NCI-H460 (cell line): ENCODE results near the gene CD44. TPM values are rescaled to one million over a fixed set of nuclear protein-coding genes. Genes with fewer than 3 reads are reported as not detected.
"Not testable (repeated sequence)": the region's sequence is repeated elsewhere in the genome, so short reads cannot be mapped to it uniquely, and the experiment has no call there.

Experiments used
- DNase-seq: peaks from one replicate; pipeline ENCODE4 v3.0.0-alpha.2; 2016; ENCODE audit warnings: low read depth; ENCODE audit errors: extremely low read depth
- polyA plus RNA-seq: library from polyadenylated mRNA; depleted of rRNA; stranded (reverse); fragments of >200 nt; gene quantifications from 2 replicates; pipeline ENCODE4 v1.2.3, GENCODE V29; 2014; cell fraction: nucleus; rRNA removed
- total RNA-seq: library from RNA; depleted of rRNA; stranded (reverse); fragments of >200 nt; shearing (Covaris generic); gene quantifications from 2 replicates; pipeline ENCODE4 v1.2.3, GENCODE V29; 2014; rRNA removed

CD44 gene
- total RNA-seq, result 33.3 and 37.7 TPM in 2 replicates
- 39.4 and 40.1 TPM in 2 replicates for polyA plus RNA-seq

DNA sequence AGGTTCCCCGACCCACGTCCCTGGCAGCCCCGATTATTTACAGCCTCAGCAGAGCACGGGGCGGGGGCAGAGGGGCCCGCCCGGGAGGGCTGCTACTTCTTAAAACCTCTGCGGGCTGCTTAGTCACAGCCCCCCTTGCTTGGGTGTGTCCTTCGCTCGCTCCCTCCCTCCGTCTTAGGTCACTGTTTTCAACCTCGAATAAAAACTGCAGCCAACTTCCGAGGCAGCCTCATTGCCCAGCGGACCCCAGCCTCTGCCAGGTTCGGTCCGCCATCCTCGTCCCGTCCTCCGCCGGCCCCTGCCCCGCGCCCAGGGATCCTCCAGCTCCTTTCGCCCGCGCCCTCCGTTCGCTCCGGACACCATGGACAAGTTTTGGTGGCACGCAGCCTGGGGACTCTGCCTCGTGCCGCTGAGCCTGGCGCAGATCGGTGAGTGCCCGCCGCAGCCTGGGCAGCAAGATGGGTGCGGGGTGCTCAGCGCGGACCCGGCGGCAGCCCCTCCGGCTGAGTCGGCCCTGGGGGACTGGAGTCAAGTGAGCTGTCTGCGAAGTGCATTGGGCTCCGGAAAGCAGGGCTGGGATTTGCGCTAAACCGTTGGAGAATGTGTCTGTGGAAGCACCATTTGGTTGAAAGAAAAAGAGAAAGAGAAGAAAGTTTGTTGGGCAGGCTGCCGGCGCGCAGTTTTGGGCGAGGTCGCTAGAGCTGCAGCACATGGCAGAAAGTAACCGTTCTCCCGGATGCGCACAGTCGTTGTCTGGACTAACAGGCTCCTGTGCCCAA lies at the start of gene CD44:
CD44 (plus strand) TSS at position 229 of the 779 bp plus-strand sequence; CDS start at position 362, 133 bp downstream.
- peak; percentile 30 for DNase-seq

DNA sequence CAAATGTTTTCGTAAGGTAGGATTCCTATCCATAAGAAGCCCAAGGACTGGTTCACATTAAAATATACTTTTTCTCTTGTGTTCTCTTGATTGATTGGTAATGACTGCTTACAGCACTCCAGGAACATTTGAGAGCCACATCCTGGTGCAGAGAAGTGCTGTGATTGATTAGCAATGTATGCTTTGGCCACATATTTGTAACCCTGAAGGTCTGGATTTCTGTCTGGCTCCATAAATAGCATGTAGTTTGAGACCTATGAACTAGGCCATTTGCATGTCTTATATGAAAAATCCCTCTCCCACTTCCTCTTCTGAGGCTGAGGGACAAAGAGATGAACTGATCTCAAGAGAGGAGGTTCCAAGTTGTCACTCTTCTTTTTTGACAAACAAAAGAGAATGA lies 49.3 kb upstream of the CD44 start:
- no peak for DNase-seq

DNA sequence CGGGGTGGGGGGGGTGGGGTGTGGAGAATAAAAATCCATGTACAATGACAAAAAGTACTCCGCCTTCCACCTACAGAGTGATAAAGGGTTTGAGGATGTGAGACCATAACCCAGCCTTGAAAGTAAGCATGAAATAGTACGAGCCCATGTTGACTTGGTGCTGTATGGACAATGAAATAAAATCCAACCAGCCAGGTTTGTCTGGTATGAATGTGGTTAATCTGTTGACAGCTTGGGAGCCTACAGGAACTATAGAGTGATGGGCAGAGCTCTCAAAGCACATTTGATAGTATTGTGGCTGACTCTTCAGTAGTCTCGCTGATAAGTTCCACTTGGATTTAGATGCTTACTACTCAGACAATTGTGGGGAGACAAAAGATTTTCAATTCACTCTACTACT lies 48.8 kb upstream of the CD44 start:
- DNase-seq, result no peak

DNA sequence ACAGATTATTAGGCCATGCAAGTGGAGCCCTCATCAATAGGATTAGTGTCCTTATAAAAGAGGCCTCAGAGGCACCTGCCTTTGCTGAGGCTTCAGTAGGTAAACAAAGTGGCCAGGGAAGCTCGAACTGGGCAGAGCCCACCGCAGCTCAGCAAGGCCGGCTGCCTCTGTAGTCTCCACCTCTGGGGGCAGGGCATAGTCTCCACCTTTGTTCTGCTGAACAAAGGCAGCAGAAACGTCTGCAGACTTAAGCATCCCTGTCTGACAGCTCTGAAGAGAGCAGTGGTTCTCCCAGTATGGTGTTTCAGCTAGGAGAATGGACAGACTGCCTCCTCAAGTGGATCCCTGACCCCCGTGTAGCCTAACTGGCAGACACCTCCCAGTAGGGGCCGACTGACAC lies 48.0 kb upstream of the CD44 start:
- not testable (repeated sequence) for DNase-seq

DNA sequence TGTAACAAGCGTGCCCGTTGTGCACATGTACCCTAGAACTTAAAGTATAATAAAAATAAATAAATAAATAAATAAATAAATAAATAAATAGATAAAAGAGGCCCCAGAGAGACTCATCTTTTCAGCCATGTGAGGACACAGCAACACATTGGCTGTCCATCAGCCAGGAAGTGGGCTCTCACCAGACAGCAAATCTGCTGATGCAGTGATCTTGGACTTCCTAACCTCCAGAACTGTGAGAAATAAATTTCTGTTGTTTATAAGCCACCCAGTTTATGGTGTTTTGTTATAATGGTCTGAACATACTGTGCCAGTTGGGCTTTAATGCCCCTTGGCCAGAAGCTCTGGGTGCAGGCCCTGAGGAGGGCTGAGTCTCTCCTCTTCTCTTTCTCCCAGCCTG lies 42.2 kb upstream of the CD44 start:
- no peak for DNase-seq

DNA sequence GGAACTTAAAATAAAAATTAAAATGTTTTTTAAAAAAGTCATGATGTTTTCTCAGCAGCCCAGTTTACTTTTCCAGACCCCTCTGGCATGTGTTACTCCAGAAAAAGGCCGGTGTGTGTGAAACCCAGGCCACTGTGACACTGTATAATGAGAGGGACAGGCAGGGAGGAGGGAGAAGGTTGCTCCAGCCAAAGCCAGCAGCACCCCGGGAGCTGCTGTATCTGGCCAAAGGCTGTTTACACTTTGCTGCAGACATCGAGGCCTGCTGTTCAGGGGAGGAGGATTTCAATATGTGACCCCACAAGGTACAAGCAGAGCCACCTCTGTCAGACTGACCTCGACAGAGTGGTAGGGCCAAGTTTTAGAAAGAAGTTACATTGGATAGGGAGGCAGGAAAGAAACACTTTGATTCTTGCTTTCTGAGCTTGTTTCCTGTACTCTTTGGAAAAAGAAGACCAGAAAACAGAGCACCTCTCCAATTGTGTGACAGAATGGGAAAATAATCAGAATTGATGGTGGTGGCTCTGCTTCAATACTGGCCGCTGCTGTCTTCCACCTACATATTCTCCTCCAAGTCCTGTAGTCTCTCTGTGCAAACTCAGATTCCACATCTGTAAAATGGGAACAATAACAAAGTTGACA lies 41.0 kb upstream of the CD44 start:
- no peak for DNase-seq

DNA sequence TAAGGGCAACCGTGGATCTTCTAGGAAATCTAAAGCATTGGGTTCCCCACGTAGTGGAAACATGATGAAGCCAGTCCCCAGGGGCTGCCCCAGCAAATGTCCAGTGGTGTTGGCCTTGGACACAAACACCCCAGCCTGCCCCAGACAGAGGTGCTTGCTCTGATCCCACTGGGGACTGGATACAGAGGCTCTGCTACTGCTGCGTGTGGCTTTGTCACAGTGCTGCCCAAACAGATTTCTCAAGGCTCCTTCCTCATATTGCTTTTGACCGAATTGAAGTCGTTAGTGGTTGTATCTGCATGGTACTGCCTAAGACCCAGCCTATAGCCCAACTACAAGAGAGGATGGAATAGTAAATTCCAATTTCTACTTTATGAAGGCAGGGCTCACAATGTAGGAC lies 40.1 kb upstream of the CD44 start:
- DNase-seq, result no peak

DNA sequence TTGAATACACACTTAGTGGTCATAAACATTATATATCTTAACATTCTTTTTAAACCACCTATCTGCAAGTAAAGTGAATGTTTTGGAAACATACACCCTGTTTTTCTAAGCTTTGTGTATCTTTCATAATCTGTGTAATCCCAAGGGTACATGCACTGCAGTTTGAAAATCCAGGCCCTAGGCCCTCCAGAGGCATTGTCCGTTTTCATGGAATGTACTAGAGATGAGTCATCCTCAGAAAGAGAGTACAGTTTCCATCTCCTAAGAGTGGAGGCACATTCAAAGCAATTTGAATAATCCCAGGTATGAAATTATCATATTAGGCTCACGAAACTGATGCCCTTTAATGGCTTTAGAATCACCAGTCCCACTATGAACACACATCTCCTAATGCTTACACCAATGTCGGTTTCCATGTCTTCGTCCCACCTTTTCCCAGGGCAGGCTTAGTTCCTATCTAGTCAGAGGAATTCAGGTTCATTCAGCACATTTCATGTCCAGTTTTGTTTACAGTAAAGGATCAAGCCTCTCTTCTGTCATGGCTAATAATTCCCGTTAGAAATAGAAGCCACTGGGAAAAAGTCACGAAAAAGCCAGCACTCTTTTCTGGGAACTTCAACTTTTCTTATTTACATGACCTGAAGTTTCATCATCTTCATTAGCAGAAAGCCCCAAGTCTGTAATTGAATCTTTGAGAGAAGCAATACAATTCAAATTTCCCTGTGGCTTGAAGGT lies 39.5 kb upstream of the CD44 start:
- DNase-seq, result no peak

DNA sequence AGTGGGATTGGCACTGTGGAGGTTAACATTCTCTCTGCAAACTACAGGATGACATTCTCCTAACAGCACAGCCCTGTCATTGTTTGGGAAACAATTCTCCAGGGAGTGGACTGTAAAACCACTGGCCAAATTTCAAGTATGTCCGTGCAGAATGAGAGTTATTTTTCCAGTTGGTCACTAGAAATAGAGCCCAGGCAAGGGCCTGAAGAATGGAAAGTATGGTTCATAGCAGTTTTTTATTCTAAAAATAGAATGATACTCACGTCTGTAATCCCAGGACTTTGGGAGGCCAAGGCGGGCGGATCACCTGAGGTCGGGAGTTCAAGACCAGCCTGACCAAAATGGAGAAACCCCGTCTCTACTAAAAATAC lies 39.0 kb upstream of the CD44 start:
- DNase-seq, result no peak

DNA sequence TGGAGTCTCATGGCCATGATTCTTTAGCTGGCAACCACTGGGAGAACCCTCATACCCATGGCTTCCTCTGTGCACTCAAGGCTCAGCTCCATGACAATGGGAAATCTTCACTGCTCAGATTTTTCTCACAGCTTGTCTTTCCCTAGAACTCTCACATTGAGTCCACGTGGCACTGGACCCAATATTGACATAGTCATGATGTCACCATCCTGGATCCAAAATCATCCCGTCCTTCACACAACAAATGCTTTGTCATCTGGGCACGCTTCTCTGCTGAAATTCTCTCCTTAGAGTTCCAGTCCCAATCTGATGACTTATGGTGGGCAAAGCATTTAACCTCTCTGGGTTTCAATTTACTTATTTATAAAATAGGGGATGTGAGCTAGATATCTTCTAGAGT lies 37.7 kb upstream of the CD44 start:
- DNase-seq, result no peak

DNA sequence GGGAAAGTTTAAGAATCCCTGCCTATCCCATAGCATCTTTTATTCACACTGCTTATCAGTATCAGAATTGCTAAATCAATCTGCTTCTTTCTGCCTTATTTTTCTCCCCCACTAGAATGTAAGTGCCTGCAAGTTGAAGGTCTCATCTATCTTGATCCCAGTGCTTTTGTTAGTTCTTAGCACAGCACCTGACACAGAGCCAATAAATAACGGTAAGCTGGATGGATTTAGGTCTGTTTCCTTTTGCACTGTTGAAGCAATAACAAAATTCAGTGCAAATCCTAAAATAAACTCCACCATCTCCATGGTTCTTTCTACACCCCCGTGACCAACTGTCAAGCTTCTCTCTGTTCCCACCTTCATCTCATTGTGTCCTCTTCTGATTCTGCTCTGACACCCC lies 36.7 kb upstream of the CD44 start:
- DNase-seq, result no peak

DNA sequence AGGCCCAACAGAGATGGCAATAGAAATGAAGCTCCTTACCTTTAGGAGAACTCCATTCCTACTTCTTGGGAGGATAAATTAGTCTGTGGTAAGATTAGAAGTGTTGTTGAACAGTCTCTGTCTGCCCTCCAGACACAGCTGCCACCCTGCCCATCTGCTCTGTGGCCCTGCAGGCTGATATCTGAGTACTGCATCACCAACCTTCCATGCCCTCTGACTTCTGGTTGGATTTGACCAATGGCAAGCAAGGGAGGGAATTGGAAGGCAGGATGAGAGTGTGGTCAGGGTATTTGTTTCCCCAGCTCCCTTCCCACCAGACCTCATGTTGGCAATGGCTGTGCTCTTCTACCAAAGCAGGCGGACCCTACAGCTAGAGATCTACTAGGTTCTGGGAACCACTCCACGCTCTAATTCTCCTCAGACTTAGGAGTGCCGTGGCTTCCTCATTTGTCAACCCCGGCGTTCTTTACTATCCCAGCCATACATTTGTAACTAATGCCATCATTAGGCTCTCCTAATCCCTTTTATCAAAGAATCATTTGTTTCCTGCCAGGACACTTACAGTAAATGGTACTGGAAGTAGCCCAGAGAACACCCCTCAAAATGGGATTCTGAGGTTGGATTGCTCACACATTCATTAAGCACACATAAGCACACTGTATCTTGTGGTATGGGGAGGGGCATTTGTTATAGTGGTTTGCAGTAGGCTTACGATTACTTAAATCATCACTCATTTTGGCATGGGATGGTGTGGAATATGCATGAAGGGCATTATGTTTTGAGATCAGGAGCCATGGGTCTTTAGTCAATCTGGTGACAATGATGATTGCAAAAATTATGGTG lies 35.4 kb upstream of the CD44 start:
- no peak for DNase-seq

DNA sequence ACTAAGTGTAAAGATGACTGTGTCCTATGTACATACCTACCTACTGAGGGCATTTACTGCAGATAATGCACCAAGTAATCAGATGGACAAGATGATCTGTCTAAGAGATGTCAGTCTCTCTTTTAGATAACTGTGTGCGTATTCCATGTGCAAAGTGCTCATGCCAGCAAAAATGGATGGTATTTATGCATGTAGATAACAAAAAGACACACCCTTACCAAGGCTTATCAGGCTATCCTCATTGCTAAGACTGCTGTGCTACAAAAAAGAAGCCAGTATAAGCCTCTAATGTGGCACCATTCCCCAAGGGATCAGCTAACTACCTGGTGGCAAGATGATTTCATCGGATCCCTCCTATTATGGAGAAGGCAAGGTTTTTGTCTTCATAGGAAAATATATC lies 34.3 kb upstream of the CD44 start:
- no peak for DNase-seq

DNA sequence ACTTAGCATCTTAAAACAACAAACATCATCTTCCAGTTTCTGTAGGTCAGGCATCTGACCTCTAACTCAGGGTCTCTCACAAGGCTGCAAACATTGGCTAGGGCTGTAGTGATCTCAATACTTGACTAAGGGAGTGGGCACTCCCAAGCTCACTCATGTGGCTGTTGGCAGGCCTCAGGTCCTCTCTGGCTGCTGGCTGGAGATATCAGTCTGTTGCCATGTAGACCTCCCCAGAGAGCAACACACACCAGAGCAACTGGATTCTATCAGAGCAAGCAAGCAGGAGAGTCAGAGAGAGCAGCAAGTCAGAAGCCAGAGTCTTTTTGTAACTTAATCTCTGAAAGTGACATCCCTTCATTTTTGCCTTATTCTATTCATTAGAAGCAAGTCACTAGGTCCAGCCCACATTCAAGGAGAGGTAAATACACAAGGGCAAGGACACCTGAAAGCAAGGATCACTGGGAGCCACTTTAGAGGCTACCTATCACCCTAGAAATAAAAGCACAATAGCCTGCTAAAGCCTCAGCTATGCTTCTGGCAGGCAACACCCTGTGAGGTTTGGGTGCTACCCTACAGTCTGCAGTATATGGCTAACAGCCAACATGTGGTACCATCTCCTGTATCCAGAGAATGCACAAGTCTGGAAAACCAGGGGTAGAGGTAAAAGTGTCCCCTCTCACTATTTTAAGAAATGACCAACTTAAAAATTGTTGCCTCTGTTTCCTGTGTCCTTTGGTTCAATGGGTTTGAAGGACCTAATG lies 33.5 kb upstream of the CD44 start:
- no peak for DNase-seq

DNA sequence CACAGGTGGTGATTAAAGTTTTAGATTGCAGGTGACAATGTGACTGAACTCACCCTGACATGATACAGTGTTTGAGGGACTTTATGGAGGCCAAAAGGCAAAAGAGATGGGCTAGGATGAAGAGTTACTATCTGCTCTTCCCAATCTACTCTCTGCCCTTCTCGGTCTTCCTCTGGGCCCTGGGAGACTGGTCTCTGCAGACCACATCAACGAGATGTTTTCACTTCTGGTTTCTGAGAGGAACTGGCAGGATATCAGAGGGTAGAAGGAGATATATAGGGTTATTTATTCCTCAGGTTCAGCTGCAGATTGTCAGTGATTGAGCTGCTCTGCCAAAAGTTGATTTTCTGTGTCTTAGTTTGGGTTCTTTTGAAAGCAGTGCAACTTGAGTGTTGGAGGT lies 32.4 kb upstream of the CD44 start:
- DNase-seq, result no peak

DNA sequence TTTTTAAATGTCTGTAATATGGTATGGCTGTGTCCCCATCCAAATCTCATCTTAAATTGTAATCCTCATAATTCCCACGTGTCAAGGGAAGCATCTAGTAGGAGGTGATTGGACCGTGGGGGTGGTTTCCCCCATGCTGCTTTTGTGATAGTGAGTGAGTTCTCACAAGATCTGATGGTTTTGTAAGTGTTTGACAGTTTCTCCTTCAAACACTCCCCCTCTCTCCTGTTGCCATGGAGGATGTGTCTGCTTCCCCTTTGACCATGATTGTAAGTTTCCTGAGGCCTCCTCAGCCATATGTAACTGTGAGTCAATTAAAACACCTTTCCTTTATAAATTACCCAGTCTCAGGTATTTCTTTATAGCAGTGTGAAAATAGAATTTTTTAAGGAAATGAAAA lies 31.1 kb upstream of the CD44 start:
- DNase-seq, result no peak

DNA sequence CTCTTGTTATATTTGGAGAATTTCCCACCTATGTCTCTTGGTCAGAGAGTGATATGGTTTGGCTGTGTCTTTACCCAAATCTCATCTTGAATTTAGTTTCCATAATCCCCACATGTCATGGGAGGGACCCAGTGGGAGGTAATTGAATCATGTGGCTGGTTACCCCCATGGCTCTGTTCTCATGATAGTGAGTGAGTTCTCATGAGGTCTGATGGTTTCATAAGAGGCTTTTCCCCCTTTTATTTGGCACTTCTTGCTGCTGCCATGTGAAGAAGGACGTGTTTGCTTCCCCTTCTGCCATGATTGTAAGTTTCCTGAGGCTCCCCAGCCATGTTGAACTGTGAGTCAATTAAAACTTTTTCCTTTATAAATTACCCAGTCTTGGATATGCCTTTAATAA lies 30.6 kb upstream of the CD44 start:
- not testable (repeated sequence) for DNase-seq

DNA sequence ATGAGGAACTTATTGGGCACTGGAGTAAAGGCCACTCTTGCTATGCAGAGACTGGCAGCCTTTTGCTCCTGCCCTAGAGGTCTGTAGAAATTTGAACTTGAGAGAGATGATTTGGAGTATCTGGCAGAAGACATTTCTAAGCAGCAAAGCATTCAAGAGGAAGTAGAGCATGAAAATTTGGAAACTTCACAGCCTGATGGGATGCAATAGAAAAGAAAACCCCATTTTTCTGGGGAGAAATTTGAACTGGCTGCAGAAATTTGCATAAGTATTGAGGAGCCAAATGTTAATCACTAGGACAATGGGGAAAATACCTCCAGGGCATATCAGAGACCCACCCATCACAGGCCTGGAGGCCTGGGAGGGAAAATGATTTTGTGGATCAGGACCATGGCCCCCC lies 29.9 kb upstream of the CD44 start:
- no peak for DNase-seq

DNA sequence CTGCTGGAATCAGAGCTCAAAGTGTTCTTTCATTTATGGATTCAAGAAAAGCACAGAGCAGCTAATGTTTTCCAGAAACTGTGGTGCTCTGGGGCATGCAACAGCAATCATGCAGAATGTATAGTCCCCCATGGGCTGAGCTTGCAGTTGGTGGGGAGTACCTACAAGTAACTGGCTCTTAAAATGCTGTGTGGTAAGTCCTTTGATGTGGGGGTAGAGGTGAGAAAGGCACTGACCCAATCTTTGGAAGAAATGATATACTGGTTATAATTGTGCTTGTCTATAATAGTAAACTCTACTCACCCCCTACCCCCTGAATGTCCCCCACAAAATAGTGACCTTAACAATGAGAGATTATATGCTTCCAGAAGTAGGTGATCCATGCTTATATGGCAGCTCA lies 29.1 kb upstream of the CD44 start:
- no peak for DNase-seq
